DND-41 (cell line): ENCODE measurements around the gene SESTD1.
"Not testable (repeated sequence)": the region's sequence is repeated elsewhere in the genome, so short reads cannot be mapped to it uniquely, and the experiment has no call there.

Source experiments
- ATAC-seq: fragments of 200-7000 bp; cut with Tn5 transposase; 3 replicates; pipeline ENCODE4 v1.9.1; 2021; ENCODE audit warnings: low read depth; ENCODE audit not compliant: insufficient read depth
- DNase-seq: peaks from one replicate; pipeline ENCODE4 v3.0.0-alpha.2; 2020
- H2AFZ ChIP-seq: 2 replicates; pipeline ENCODE4 v1.6.0; 2012; ENCODE audit warnings: low read depth, low read length
- H3K27ac ChIP-seq: 2 replicates; pipeline ENCODE4 v1.5.1; 2012; ENCODE audit warnings: low read length, inconsistent platforms
- H3K27me3 ChIP-seq: fragments of 200-600 bp; sonication (generic); 2 replicates; pipeline ENCODE4 v1.6.0; 2012; ENCODE audit warnings: low read length, mild to moderate bottlenecking, inconsistent platforms; ENCODE audit not compliant: insufficient read depth, poor library complexity
- H3K36me3 ChIP-seq: 2 replicates; pipeline ENCODE4 v1.5.1; 2012; ENCODE audit warnings: low read length, inconsistent platforms; ENCODE audit not compliant: insufficient read depth
- H3K4me1 ChIP-seq: 2 replicates; pipeline ENCODE4 v1.5.1; 2012; ENCODE audit warnings: mild to moderate bottlenecking, low read length; ENCODE audit not compliant: insufficient read depth
- H3K4me2 ChIP-seq: 2 replicates; pipeline ENCODE4 v1.6.0; 2012; ENCODE audit warnings: mild to moderate bottlenecking, moderate library complexity, low read length, inconsistent platforms; ENCODE audit not compliant: insufficient read depth
- H3K4me3 ChIP-seq, 2 experiments: fragments of 200-600 bp in 1 of 2; shearing (Covaris generic) in 1 of 2; 2 replicates each; pipeline ENCODE4 v1.5.1; 2012 to 2016; ENCODE audit warnings: inconsistent platforms in 2 of 2, low read length in 2 of 2, mild to moderate bottlenecking in 2 of 2, low read depth in 1 of 2, moderate library complexity in 1 of 2
- H3K79me2 ChIP-seq: 2 replicates; pipeline ENCODE4 v1.6.0; 2012; ENCODE audit warnings: low read length, inconsistent platforms; ENCODE audit not compliant: insufficient read depth
- H3K9ac ChIP-seq: 2 replicates; pipeline ENCODE4 v1.6.0; 2012; ENCODE audit warnings: low read depth, mild to moderate bottlenecking, inconsistent platforms, low read length, moderate library complexity
- H3K9me3 ChIP-seq: 2 replicates; pipeline ENCODE4 v1.5.1; 2012; ENCODE audit warnings: low read length, moderate library complexity, mild to moderate bottlenecking, inconsistent platforms; ENCODE audit not compliant: insufficient read depth, severe bottlenecking
- H4K20me1 ChIP-seq: 2 replicates; pipeline ENCODE4 v1.6.0; 2012; ENCODE audit warnings: low read length; ENCODE audit not compliant: insufficient read depth
- CTCF ChIP-seq: IDR thresholded peaks from 2 replicates; pipeline ENCODE4 v1.5.1; 2012; ENCODE audit warnings: borderline replicate concordance, low read length, moderate library complexity, mild to moderate bottlenecking; ENCODE audit not compliant: poor library complexity, severe bottlenecking; ENCODE audit errors: extremely low read depth
- EZH2 ChIP-seq: IDR thresholded peaks from 3 replicates; pipeline ENCODE4 v1.6.1; 2012; ENCODE audit warnings: borderline replicate concordance, low read depth, mild to moderate bottlenecking, moderate library complexity, low read length, inconsistent platforms; ENCODE audit not compliant: severe bottlenecking

Gene SESTD1

DNA sequence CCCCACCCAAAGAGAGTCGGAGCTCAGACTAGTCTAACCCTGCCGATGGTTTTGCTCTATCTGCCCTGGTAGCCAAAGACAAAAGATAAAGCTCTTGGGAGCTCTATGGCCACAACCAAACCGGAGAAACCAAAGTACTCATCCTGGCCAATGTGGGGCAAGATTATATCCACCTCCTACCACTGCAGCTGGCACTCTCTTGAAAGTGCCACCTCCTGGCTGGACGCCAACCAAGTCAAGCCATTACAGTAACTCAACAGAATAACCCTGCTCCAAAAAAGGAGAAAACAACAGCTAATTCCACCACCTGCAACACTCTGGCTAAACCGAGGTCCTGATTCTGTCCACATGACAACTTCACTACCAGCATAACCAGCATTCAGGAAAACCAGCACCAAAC is 57.6 kb downstream of the SESTD1 start:
- no peak for TF ChIP-seq CTCF
- TF ChIP-seq EZH2 = no peak
- H3K4me3 ChIP-seq = no peak overlapping the region
- H3K27ac ChIP-seq = no peak overlapping the region
- peaks cover 68% of the 10 kb centered on the region for H3K9me3 ChIP-seq
- H3K4me1 ChIP-seq = no peaks in the 10 kb centered on the region
- H3K36me3 ChIP-seq = 0 out of 2 replicates have a peak, but pooled peaks cover 3% of the 10 kb centered on the region
- peaks cover 5% of the 10 kb centered on the region; the same call in 1 of the 2 replicates for H4K20me1 ChIP-seq
- H2AFZ ChIP-seq = no peak overlapping the region
- DNase-seq = no peak
- no peak for ATAC-seq
- peaks cover 53% of the 10 kb centered on the region for H3K79me2 ChIP-seq
- no peak overlapping the region for H3K9ac ChIP-seq
- no peak overlapping the region for H3K4me2 ChIP-seq
- H3K27me3 ChIP-seq = no peaks in the 10 kb centered on the region

GRCh38 chr2:179201869-179202268 is 62.8 kb downstream of the SESTD1 start:
- DNase-seq = no peak
- Histone ChIP-seq H3K79me2 (peaks cover 27% of the 10 kb centered on the region; the same call in 1 of the 2 replicates), H3K9me3 (peaks cover 39% of the 10 kb centered on the region)

GRCh38 chr2:179195926-179196590 is 68.6 kb downstream of the SESTD1 start:
- not testable (repeated sequence) for H3K4me1 ChIP-seq, H3K9ac ChIP-seq, DNase-seq, H3K27me3 ChIP-seq, H3K9me3 ChIP-seq, H2AFZ ChIP-seq, H3K27ac ChIP-seq, H3K36me3 ChIP-seq, H3K4me2 ChIP-seq, H4K20me1 ChIP-seq, H3K79me2 ChIP-seq, H3K4me3 ChIP-seq, ATAC-seq

More at GRCh38 chr2:179201869-179202268, 62.8 kb downstream of the SESTD1 start:
- Histone ChIP-seq H3K4me3 (no peak overlapping the region), H3K4me1 (no peaks in the 10 kb centered on the region), H4K20me1 (peaks cover 5% of the 10 kb centered on the region; the same call in 1 of the 2 replicates), H3K4me2 (no peak overlapping the region), H3K27ac (no peak overlapping the region), H2AFZ (no peak overlapping the region), H3K27me3 (no peaks in the 10 kb centered on the region), H3K36me3 (0 out of 2 replicates have a peak, but pooled peaks cover 3% of the 10 kb centered on the region), H3K9ac (no peak overlapping the region)
- no peak for TF ChIP-seq EZH2
- no peak for TF ChIP-seq CTCF
- ATAC-seq = no peak

DNA sequence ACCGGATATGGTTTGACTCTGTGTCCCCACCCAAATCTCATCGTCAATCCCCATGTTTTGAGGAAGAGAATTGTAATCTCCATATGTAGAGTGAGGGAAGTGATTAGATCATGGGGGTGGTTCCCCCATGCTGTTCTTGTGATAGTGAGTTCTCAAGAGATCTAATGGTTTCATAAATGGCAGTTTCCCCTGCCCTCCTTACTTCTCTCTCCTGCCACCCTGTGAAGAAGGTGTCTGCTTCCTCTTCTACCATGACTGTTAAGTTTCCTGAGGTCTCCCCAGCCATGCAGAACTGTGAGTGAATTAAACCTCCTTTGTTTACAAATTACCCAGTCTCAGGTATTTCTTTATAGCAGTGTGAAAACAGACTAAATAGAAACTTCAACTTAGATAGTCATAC is 69.5 kb downstream of the SESTD1 start:
- H3K27ac ChIP-seq = no peak overlapping the region
- peaks cover 6% of the 10 kb centered on the region; the same call in 1 of the 2 replicates for H3K79me2 ChIP-seq
- H2AFZ ChIP-seq = no peak overlapping the region
- H3K4me1 ChIP-seq = no peaks in the 10 kb centered on the region
- H3K9me3 ChIP-seq = peaks cover 4% of the 10 kb centered on the region
- DNase-seq (no peak), ATAC-seq (no peak)
- peaks cover 2% of the 10 kb centered on the region; the same call in 1 of the 2 replicates for H3K36me3 ChIP-seq
- no peaks in the 10 kb centered on the region for H4K20me1 ChIP-seq
- H3K27me3 ChIP-seq = no peaks in the 10 kb centered on the region
- no peak overlapping the region for H3K4me3 ChIP-seq
- no peak overlapping the region for H3K9ac ChIP-seq
- H3K4me2 ChIP-seq = no peak overlapping the region
- TF ChIP-seq EZH2 = no peak
- TF ChIP-seq CTCF = no peak
